ENCODE measurements around the gene LUC7L3. TPM values are rescaled to one million over a fixed set of nuclear protein-coding genes. Genes with fewer than 3 reads are reported as not detected.
A peak's percentile ranks its signal among the peaks of the same experiment; 100 is the strongest.
"Not testable (repeated sequence)": the region's sequence is repeated elsewhere in the genome, so short reads cannot be mapped to it uniquely, and the experiment has no call there.

LUC7L3 gene, protein sequence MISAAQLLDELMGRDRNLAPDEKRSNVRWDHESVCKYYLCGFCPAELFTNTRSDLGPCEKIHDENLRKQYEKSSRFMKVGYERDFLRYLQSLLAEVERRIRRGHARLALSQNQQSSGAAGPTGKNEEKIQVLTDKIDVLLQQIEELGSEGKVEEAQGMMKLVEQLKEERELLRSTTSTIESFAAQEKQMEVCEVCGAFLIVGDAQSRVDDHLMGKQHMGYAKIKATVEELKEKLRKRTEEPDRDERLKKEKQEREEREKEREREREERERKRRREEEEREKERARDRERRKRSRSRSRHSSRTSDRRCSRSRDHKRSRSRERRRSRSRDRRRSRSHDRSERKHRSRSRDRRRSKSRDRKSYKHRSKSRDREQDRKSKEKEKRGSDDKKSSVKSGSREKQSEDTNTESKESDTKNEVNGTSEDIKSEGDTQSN
- total RNA-seq (2012; rRNA removed), result 18.8 and 21.5 TPM in 2 replicates

- Histone ChIP-seq H3K4me3 (ENCODE audit: low read length) (peak within 1 kb of the TSS; percentile 81), H3K4me1 (ENCODE audit: control insufficient read depth, insufficient read depth, low read length) (peaks cover 32% of the 10 kb centered on the region), H3K9me3 (replicated peaks; ENCODE audit: low read length) (no peaks in the 10 kb centered on the region), H3K4me2 (ENCODE audit: low read length) (peak within 1 kb of the TSS; percentile 96), H3K36me3 (ENCODE audit: insufficient read depth, low read length) (no peaks in the 10 kb centered on the region), H3K27me3 (ENCODE audit: control insufficient read depth, insufficient read depth, low read length) (no peaks in the 10 kb centered on the region), H3K9ac (ENCODE audit: low read depth, low read length) (peak within 1 kb of the TSS; percentile 92)
Observed at GRCh38 chr17:50719144-50719923, at the start of gene LUC7L3. Gene LUC7L3 (plus strand): TSS chr17:50719603. CDS start chr17:50719733, 130 bp downstream.

DNA sequence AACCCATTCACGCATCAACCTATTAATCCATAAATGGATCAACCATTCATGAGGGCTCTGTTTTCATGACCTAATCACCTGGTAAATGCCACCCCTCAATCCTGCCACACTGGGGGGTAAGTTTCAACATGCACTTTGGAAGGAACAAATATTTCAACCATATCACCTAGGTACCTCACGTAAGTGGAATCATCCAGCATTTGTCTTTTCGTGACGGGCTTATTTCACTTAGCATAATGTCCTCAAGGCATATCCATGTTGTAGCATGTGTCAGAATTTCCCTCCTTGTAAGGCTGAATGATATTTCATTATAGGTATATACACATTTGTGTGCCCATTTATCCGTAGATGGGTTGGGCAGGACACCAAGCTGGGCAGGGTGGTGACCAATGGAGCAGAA lies 47.3 kb upstream of the LUC7L3 start:
- no peak overlapping the region for H3K4me3 ChIP-seq (ENCODE audit: low read length)
- H3K36me3 ChIP-seq (ENCODE audit: insufficient read depth, low read length), result peaks cover 39% of the 10 kb centered on the region
- H3K9ac ChIP-seq (ENCODE audit: low read depth, low read length), result no peak overlapping the region

DNA sequence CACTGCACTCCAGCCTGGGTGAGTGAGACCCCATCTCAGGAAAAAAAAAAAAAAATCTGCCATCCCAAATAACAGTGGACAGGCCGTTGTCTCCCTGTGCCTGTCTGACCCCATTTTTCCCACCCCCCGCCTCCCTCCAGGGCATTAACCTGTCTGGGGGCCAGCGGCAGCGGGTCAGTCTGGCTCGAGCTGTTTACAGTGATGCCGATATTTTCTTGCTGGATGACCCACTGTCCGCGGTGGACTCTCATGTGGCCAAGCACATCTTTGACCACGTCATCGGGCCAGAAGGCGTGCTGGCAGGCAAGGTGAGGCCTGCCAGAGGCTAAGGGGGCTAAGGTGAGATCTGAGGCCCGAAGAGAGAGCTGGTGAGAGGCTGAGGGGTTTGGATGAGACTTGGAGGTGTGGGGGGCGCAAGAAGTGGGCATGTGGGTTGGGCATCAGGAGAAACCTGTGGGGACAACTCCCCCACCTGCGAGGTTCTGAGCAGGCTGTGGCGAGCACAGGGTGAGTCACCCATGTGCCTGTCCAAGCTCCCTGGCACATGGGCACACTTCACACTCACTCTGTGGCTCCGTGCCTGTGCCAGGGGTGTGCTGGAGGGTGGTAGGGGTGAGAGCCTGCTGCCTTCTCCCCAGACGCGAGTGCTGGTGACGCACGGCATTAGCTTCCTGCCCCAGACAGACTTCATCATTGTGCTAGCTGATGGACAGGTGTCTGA lies 46.4 kb upstream of the LUC7L3 start:
- Histone ChIP-seq H3K4me1 (ENCODE audit: control insufficient read depth, insufficient read depth, low read length) (peaks cover 33% of the 10 kb centered on the region), H3K27me3 (ENCODE audit: control insufficient read depth, insufficient read depth, low read length) (no peaks in the 10 kb centered on the region), H3K36me3 (ENCODE audit: insufficient read depth, low read length) (peaks cover 40% of the 10 kb centered on the region), H3K9me3 (replicated peaks; ENCODE audit: low read length) (no peaks in the 10 kb centered on the region), H3K9ac (ENCODE audit: low read depth, low read length) (no peak overlapping the region), H3K4me2 (ENCODE audit: low read length) (no peak overlapping the region), H3K4me3 (ENCODE audit: low read length) (no peak overlapping the region)

More for the DNA sequence above, 47.3 kb upstream of the LUC7L3 start:
- Histone ChIP-seq H3K4me2 (ENCODE audit: low read length) (no peak overlapping the region), H3K27me3 (ENCODE audit: control insufficient read depth, insufficient read depth, low read length) (no peaks in the 10 kb centered on the region), H3K4me1 (ENCODE audit: control insufficient read depth, insufficient read depth, low read length) (peaks cover 41% of the 10 kb centered on the region), H3K9me3 (replicated peaks; ENCODE audit: low read length) (no peaks in the 10 kb centered on the region)

DNA sequence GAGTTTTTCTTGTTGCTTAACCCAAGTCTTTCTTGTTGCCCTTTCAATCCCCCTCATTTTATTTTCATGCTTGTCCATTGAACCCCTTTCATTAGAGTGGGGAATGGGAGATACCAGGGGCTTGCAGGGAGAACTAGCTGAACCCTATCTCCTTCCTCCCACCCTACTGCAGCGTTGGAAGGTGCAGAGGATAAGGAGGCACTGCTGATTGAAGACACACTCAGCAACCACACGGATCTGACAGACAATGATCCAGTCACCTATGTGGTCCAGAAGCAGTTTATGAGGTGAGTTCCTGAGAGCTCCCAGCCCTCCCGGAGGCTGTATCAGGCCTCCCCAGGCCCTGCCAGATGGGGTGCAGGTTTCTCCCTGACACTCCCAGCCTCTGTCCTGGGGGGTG lies 44.2 kb upstream of the LUC7L3 start:
- no peaks in the 10 kb centered on the region for H3K9me3 ChIP-seq (replicated peaks; ENCODE audit: low read length)
- no peak overlapping the region for H3K4me3 ChIP-seq (ENCODE audit: low read length)
- peaks cover 23% of the 10 kb centered on the region for H3K4me1 ChIP-seq (ENCODE audit: control insufficient read depth, insufficient read depth, low read length)
- no peaks in the 10 kb centered on the region for H3K27me3 ChIP-seq (ENCODE audit: control insufficient read depth, insufficient read depth, low read length)
- no peak overlapping the region for H3K4me2 ChIP-seq (ENCODE audit: low read length)
- H3K36me3 ChIP-seq (ENCODE audit: insufficient read depth, low read length), result peaks cover 52% of the 10 kb centered on the region
- H3K9ac ChIP-seq (ENCODE audit: low read depth, low read length), result no peak overlapping the region

GRCh38 chr17:50675627-50676026 lies 43.8 kb upstream of the LUC7L3 start:
- Histone ChIP-seq H3K27me3 (ENCODE audit: control insufficient read depth, insufficient read depth, low read length) (no peaks in the 10 kb centered on the region), H3K36me3 (ENCODE audit: insufficient read depth, low read length) (peaks cover 52% of the 10 kb centered on the region), H3K4me3 (ENCODE audit: low read length) (no peak overlapping the region)

GRCh38 chr17:50676065-50676975 lies 43.1 kb upstream of the LUC7L3 start:
- H3K4me1 ChIP-seq (ENCODE audit: control insufficient read depth, insufficient read depth, low read length), result peaks cover 23% of the 10 kb centered on the region
- no peaks in the 10 kb centered on the region for H3K27me3 ChIP-seq (ENCODE audit: control insufficient read depth, insufficient read depth, low read length)
- H3K36me3 ChIP-seq (ENCODE audit: insufficient read depth, low read length), result peaks cover 52% of the 10 kb centered on the region
- H3K9ac ChIP-seq (ENCODE audit: low read depth, low read length), result no peak overlapping the region
- no peak overlapping the region for H3K4me3 ChIP-seq (ENCODE audit: low read length)
- H3K4me2 ChIP-seq (ENCODE audit: low read length), result no peak overlapping the region
- H3K9me3 ChIP-seq (replicated peaks; ENCODE audit: low read length), result no peaks in the 10 kb centered on the region

More at GRCh38 chr17:50675627-50676026, 43.8 kb upstream of the LUC7L3 start:
- Histone ChIP-seq H3K4me2 (ENCODE audit: low read length) (no peak overlapping the region), H3K4me1 (ENCODE audit: control insufficient read depth, insufficient read depth, low read length) (peaks cover 23% of the 10 kb centered on the region), H3K9ac (ENCODE audit: low read depth, low read length) (no peak overlapping the region), H3K9me3 (replicated peaks; ENCODE audit: low read length) (no peaks in the 10 kb centered on the region)

DNA sequence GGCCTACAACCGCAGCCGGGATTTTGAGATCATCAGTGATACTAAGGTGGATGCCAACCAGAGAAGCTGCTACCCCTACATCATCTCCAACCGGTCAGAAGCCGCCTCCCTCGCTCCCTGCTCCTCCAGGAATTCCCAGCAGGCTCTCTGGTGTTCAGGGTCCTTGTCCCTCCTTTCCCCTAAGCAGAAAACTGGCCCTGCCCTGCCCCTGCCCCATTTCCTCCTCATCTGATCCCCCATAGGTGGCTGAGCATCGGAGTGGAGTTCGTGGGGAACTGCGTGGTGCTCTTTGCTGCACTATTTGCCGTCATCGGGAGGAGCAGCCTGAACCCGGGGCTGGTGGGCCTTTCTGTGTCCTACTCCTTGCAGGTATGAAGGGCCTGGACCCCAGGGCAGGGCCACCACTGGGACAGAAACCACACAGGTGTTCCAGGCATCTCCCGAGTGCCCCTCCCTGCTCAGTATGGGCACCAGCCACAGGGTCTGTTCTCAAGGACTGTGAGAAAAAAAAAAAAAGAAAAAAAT lies 41.5 kb upstream of the LUC7L3 start:
- no peak overlapping the region for H3K4me2 ChIP-seq (ENCODE audit: low read length)
- H3K9me3 ChIP-seq (replicated peaks; ENCODE audit: low read length), result no peaks in the 10 kb centered on the region
- H3K9ac ChIP-seq (ENCODE audit: low read depth, low read length), result no peak overlapping the region
- peaks cover 17% of the 10 kb centered on the region for H3K4me1 ChIP-seq (ENCODE audit: control insufficient read depth, insufficient read depth, low read length)
- no peaks in the 10 kb centered on the region for H3K27me3 ChIP-seq (ENCODE audit: control insufficient read depth, insufficient read depth, low read length)
- H3K36me3 ChIP-seq (ENCODE audit: insufficient read depth, low read length), result peaks cover 42% of the 10 kb centered on the region
- no peak overlapping the region for H3K4me3 ChIP-seq (ENCODE audit: low read length)

DNA sequence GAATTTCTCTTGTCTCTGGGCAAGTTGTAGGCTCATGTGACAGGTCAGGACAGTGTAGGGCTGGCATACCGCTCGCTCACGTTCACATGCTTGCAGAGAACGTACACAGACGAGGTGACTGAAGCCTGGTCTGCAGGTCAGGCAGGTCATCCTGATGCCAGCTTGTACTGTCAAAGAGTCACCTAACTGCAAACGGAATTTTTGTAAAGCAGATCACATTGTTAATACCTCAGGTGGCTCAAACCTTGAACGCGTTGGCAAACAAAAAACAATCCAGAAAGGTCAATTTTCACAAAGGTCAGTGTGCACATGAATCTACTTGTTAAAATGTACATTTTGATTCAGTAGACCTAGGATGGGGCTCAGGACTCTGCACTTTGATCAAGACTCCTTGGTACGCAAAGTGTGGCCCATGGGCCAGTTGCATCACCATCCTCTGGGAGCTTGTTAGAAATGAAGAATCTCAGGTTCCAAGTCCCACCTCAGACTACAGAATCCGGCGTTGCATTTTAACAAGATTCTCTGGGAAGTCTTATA lies 40.3 kb upstream of the LUC7L3 start:
- Histone ChIP-seq H3K4me3 (ENCODE audit: low read length) (no peak overlapping the region), H3K4me1 (ENCODE audit: control insufficient read depth, insufficient read depth, low read length) (peaks cover 11% of the 10 kb centered on the region), H3K36me3 (ENCODE audit: insufficient read depth, low read length) (peaks cover 44% of the 10 kb centered on the region), H3K9ac (ENCODE audit: low read depth, low read length) (no peak overlapping the region), H3K27me3 (ENCODE audit: control insufficient read depth, insufficient read depth, low read length) (no peaks in the 10 kb centered on the region), H3K4me2 (ENCODE audit: low read length) (no peak overlapping the region), H3K9me3 (replicated peaks; ENCODE audit: low read length) (no peaks in the 10 kb centered on the region)

- no peak overlapping the region for H3K4me3 ChIP-seq (ENCODE audit: low read length)
- peaks cover 50% of the 10 kb centered on the region for H3K36me3 ChIP-seq (ENCODE audit: insufficient read depth, low read length)
Observed at GRCh38 chr17:50680126-50680525, 39.3 kb upstream of the LUC7L3 start.

DNA sequence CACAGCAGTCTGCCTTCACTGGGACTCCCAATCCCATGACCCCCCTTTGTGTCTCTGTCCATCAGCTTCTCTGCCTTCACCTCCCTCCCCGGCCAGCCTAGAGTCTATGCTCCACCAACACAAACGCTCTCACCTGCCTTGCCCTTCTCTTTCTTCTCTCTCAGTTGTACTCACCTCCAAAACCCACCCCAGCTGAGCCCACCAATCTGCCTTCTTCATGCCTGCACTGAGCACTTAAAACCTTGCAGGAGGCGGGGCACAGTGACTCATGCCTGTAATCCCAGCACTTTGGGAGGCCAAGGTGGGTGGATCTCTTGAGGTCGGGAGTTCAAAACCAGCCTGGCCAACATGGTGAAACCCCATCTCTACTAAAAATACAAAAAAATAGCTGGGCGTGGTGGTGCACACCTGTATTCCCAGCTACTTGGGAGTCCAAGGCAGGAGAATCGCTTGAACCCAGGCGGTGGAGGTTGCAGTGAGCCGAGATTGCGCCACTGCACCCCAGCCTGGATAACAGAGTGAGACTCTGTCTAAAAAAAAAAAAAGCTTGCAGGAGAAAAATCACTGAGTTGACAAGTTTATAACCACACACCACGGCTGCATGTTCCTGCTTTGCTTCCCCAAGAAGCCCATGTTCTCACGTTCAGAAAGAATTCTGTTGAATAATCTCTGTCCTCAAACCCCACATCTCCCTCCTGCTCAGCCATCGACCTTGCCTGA lies 38.7 kb upstream of the LUC7L3 start:
- H3K4me2 ChIP-seq (ENCODE audit: low read length); H3K27me3 ChIP-seq (ENCODE audit: control insufficient read depth, insufficient read depth, low read length); H3K9ac ChIP-seq (ENCODE audit: low read depth, low read length); H3K4me3 ChIP-seq (ENCODE audit: low read length); H3K9me3 ChIP-seq (replicated peaks; ENCODE audit: low read length): not testable (repeated sequence)
- peaks cover 49% of the 10 kb centered on the region for H3K36me3 ChIP-seq (ENCODE audit: insufficient read depth, low read length)
- peaks cover 15% of the 10 kb centered on the region for H3K4me1 ChIP-seq (ENCODE audit: control insufficient read depth, insufficient read depth, low read length)

More at GRCh38 chr17:50680126-50680525, 39.3 kb upstream of the LUC7L3 start:
- no peaks in the 10 kb centered on the region for H3K9me3 ChIP-seq (replicated peaks; ENCODE audit: low read length)
- no peak overlapping the region for H3K9ac ChIP-seq (ENCODE audit: low read depth, low read length)
- H3K27me3 ChIP-seq (ENCODE audit: control insufficient read depth, insufficient read depth, low read length), result no peaks in the 10 kb centered on the region
- peaks cover 15% of the 10 kb centered on the region for H3K4me1 ChIP-seq (ENCODE audit: control insufficient read depth, insufficient read depth, low read length)
- H3K4me2 ChIP-seq (ENCODE audit: low read length), result no peak overlapping the region

Measured in skeletal muscle satellite cell (primary cell).